Stimulated activated CD8-positive, alpha-beta memory T cell treated with anti-CD3 and anti-CD28 coated beads, Interleukin-15, amount 100 ng/mL, for 1 hour (primary cell): ENCODE measurements around the gene RMND5B.
"Not testable (repeated sequence)": the region's sequence is repeated elsewhere in the genome, so short reads cannot be mapped to it uniquely, and the experiment has no call there.

ENCODE experiments used
- DNase-seq: peaks from one replicate; pipeline ENCODE4 v3.0.0-alpha.2; 2020; ENCODE audit warnings: low read depth

Gene RMND5B

GRCh38 chr5:178130576-178131445 is at the start of gene RMND5B:
RMND5B (plus strand) TSS chr5:178131014; CDS start chr5:178138120, 7,106 bp downstream.
- no peak for DNase-seq

- DNase-seq, result no peak
These were observed 49.1 kb upstream of the RMND5B start for GRCh38 chr5:178081571-178082243.

GRCh38 chr5:178083922-178084321 is 46.9 kb upstream of the RMND5B start:
- no peak for DNase-seq

GRCh38 chr5:178085316-178085715 is 45.5 kb upstream of the RMND5B start:
- no peak for DNase-seq

- DNase-seq, result no peak
These were observed 44.5 kb upstream of the RMND5B start for GRCh38 chr5:178086266-178086665.

GRCh38 chr5:178087199-178087598 is 43.6 kb upstream of the RMND5B start:
- not testable (repeated sequence) for DNase-seq

- DNase-seq, result no peak
These were observed 40.0 kb upstream of the RMND5B start for GRCh38 chr5:178090856-178091255.

- DNase-seq, result no peak
These were observed 37.7 kb upstream of the RMND5B start for GRCh38 chr5:178093134-178093533.

- DNase-seq, result no peak
These were observed 36.5 kb upstream of the RMND5B start for GRCh38 chr5:178094345-178094744.

GRCh38 chr5:178098685-178099084 is 32.1 kb upstream of the RMND5B start:
- DNase-seq, result no peak

- no peak for DNase-seq
These were observed 27.2 kb upstream of the RMND5B start for GRCh38 chr5:178103612-178104011.

- DNase-seq, result no peak
These were observed 26.3 kb upstream of the RMND5B start for GRCh38 chr5:178104492-178104891.

GRCh38 chr5:178106086-178106485 is 24.7 kb upstream of the RMND5B start:
- no peak for DNase-seq

GRCh38 chr5:178106556-178107239 is 24.1 kb upstream of the RMND5B start:
- no peak for DNase-seq

- no peak for DNase-seq
These were observed 23.0 kb upstream of the RMND5B start for GRCh38 chr5:178107756-178108310.

GRCh38 chr5:178108446-178108845 is 22.4 kb upstream of the RMND5B start:
- no peak for DNase-seq

GRCh38 chr5:178108966-178109365 is 21.8 kb upstream of the RMND5B start:
- no peak for DNase-seq

GRCh38 chr5:178110511-178110910 is 20.3 kb upstream of the RMND5B start:
- DNase-seq, result no peak

- no peak for DNase-seq
These were observed 18.9 kb upstream of the RMND5B start for GRCh38 chr5:178111925-178112324.

- no peak for DNase-seq
These were observed 18.3 kb upstream of the RMND5B start for GRCh38 chr5:178112545-178112944.

- DNase-seq, result no peak
These were observed 17.6 kb upstream of the RMND5B start, which contains the start of gene N4BP3 for GRCh38 chr5:178113141-178113787. N4BP3 (plus strand) TSS chr5:178113532; CDS start chr5:178119584, 6,052 bp downstream.

GRCh38 chr5:178113841-178114324 is 16.9 kb upstream of the RMND5B start:
- no peak for DNase-seq
